Astrocyte (in vitro differentiated cells and primary cell): Measurements from ENCODE around the gene NOP58. TPM values are rescaled to one million over a fixed set of nuclear protein-coding genes. Genes with fewer than 3 reads are reported as not detected.

Experiments
- DNase-seq: peaks from one replicate; pipeline ENCODE4 v3.0.0-alpha.2; 2010; ENCODE audit warnings: low read depth
- FAIRE-seq: peaks from 2 replicates; lab custom pipeline; 2011; peaks lifted over from hg19 to GRCh38; lab: Jason Lieb, UNC
- H2AFZ ChIP-seq: 2 replicates; pipeline ENCODE4 v1.6.0; 2012; ENCODE audit warnings: low read depth, low read length, inconsistent platforms
- H3K27ac ChIP-seq: 2 replicates; pipeline ENCODE4 v1.5.1; 2011; ENCODE audit warnings: low read depth, low read length, inconsistent platforms
- H3K27me3 ChIP-seq: 2 replicates; pipeline ENCODE4 v1.6.0; 2011; ENCODE audit warnings: low read length, inconsistent platforms; ENCODE audit not compliant: insufficient read depth
- H3K36me3 ChIP-seq: 2 replicates; pipeline ENCODE4 v1.5.1; 2011; ENCODE audit warnings: low read length, inconsistent platforms; ENCODE audit not compliant: insufficient read depth
- H3K4me1 ChIP-seq: 2 replicates; pipeline ENCODE4 v1.5.1; 2011; ENCODE audit warnings: low read length, inconsistent platforms; ENCODE audit not compliant: insufficient read depth
- H3K4me2 ChIP-seq: 2 replicates; pipeline ENCODE4 v1.6.0; 2012; ENCODE audit warnings: low read length, inconsistent platforms
- H3K4me3 ChIP-seq: 2 replicates; pipeline ENCODE4 v1.5.1; 2011; ENCODE audit warnings: low read depth, mild to moderate bottlenecking, low read length, inconsistent platforms; ENCODE audit not compliant: insufficient read depth
- H3K79me2 ChIP-seq: 2 replicates; pipeline ENCODE4 v1.6.0; 2012; ENCODE audit warnings: mild to moderate bottlenecking, low read length, inconsistent platforms; ENCODE audit not compliant: insufficient read depth
- H3K9ac ChIP-seq: 2 replicates; pipeline ENCODE4 v1.6.0; 2012; ENCODE audit warnings: mild to moderate bottlenecking, low read length, inconsistent platforms
- H3K9me3 ChIP-seq: 2 replicates; pipeline ENCODE4 v1.5.1; 2012; ENCODE audit warnings: low read depth, mild to moderate bottlenecking, low read length, inconsistent platforms; ENCODE audit not compliant: insufficient read depth
- H4K20me1 ChIP-seq: 2 replicates; pipeline ENCODE4 v1.6.0; 2012; ENCODE audit warnings: low read length, inconsistent platforms; ENCODE audit not compliant: insufficient read depth
- H3K27ac Mint-ChIP-seq: one replicate; pipeline ENCODE4 v1.8.0; 2021; ENCODE audit warnings: mild to moderate bottlenecking, mixed read lengths; ENCODE audit not compliant: unreplicated experiment
- H3K27me3 Mint-ChIP-seq: one replicate; pipeline ENCODE4 v1.8.0; 2021; ENCODE audit warnings: low read depth, mixed read lengths; ENCODE audit not compliant: unreplicated experiment
- H3K36me3 Mint-ChIP-seq: one replicate; pipeline ENCODE4 v1.8.0; 2021; ENCODE audit warnings: low read depth, mixed read lengths; ENCODE audit not compliant: unreplicated experiment
- H3K4me1 Mint-ChIP-seq: one replicate; pipeline ENCODE4 v1.8.0; 2021; ENCODE audit warnings: low read depth, mixed read lengths; ENCODE audit not compliant: unreplicated experiment
- H3K4me3 Mint-ChIP-seq: one replicate; pipeline ENCODE4 v1.8.0; 2021; ENCODE audit warnings: mild to moderate bottlenecking, moderate library complexity, mixed read lengths; ENCODE audit not compliant: unreplicated experiment
- H3K9me3 Mint-ChIP-seq: one replicate; pipeline ENCODE4 v1.8.0; 2021; ENCODE audit warnings: mild to moderate bottlenecking, mixed read lengths; ENCODE audit not compliant: unreplicated experiment
- CTCF ChIP-seq: IDR thresholded peaks from 2 replicates; pipeline ENCODE4 v1.5.1; 2011; ENCODE audit warnings: low read depth, mild to moderate bottlenecking, inconsistent platforms, low read length, moderate library complexity; ENCODE audit not compliant: insufficient read depth
- EZH2 ChIP-seq: IDR thresholded peaks from 2 replicates; pipeline ENCODE4 v1.6.1; 2012; ENCODE audit warnings: mild to moderate bottlenecking, low read length, inconsistent platforms; ENCODE audit not compliant: insufficient read depth
- total RNA-seq: library from RNA; stranded (reverse); gene quantifications from 2 replicates; pipeline ENCODE4 v1.2.1, GENCODE V29; 2021

Gene NOP58
- total RNA-seq, 1 donor from 2014 or later, result 64.1 TPM

GRCh38 chr2:202249521-202250253, 15.9 kb upstream of the NOP58 start:
- no peaks in the 10 kb centered on the region for H3K36me3 ChIP-seq
- no peak overlapping the region for H3K4me3 Mint-ChIP-seq
- no peaks in the 10 kb centered on the region for H3K9me3 Mint-ChIP-seq
- H3K27ac Mint-ChIP-seq, result no peak overlapping the region
- H3K9ac ChIP-seq, result no peak overlapping the region
- peaks cover 5% of the 10 kb centered on the region for H3K9me3 ChIP-seq
- peak; percentile 40 for DNase-seq
- H3K4me3 ChIP-seq, result no peak overlapping the region
- H3K4me1 ChIP-seq, result peaks cover 2% of the 10 kb centered on the region
- H2AFZ ChIP-seq, result peak overlapping the region; percentile 9
- peaks cover 3% of the 10 kb centered on the region for H3K27me3 Mint-ChIP-seq
- H3K36me3 Mint-ChIP-seq, result no peaks in the 10 kb centered on the region
- no peaks in the 10 kb centered on the region for H3K79me2 ChIP-seq
- no peaks in the 10 kb centered on the region for H3K27me3 ChIP-seq
- no peak overlapping the region for H3K27ac ChIP-seq
- no peaks in the 10 kb centered on the region for H4K20me1 ChIP-seq
- TF ChIP-seq EZH2, result no peak
- no peak for TF ChIP-seq CTCF
- FAIRE-seq, result no peak
- H3K4me1 Mint-ChIP-seq, result no peaks in the 10 kb centered on the region
- H3K4me2 ChIP-seq, result peak overlapping the region; percentile 7

- peaks cover 2% of the 10 kb centered on the region for H3K4me1 ChIP-seq
- no peaks in the 10 kb centered on the region for H3K36me3 ChIP-seq
- TF ChIP-seq EZH2 (no peak), CTCF (no peak)
- H3K27me3 ChIP-seq, result no peaks in the 10 kb centered on the region
- H3K27ac Mint-ChIP-seq, result no peak overlapping the region
- H3K4me3 ChIP-seq, result no peak overlapping the region
- H3K79me2 ChIP-seq, result no peaks in the 10 kb centered on the region
- H3K4me1 Mint-ChIP-seq, result no peaks in the 10 kb centered on the region
- H3K9me3 ChIP-seq, result peaks cover 5% of the 10 kb centered on the region
- FAIRE-seq (no peak), DNase-seq (no peak)
- H3K27me3 Mint-ChIP-seq, result peaks cover 3% of the 10 kb centered on the region
- no peaks in the 10 kb centered on the region for H3K36me3 Mint-ChIP-seq
- H3K9ac ChIP-seq, result no peak overlapping the region
- H2AFZ ChIP-seq, result no peak overlapping the region
- no peak overlapping the region for H3K4me2 ChIP-seq
- no peak overlapping the region for H3K27ac ChIP-seq
- no peak overlapping the region for H3K4me3 Mint-ChIP-seq
- no peaks in the 10 kb centered on the region for H4K20me1 ChIP-seq
- no peaks in the 10 kb centered on the region for H3K9me3 Mint-ChIP-seq
Measured at GRCh38 chr2:202251494-202251893, 14.1 kb upstream of the NOP58 start.

GRCh38 chr2:202261531-202261930, 4.0 kb upstream of the NOP58 start:
- Histone ChIP-seq H3K27ac (no peak overlapping the region), H3K4me1 (no peaks in the 10 kb centered on the region), H3K36me3 (no peaks in the 10 kb centered on the region), H2AFZ (no peak overlapping the region), H3K9me3 (no peaks in the 10 kb centered on the region), H4K20me1 (peaks cover 9% of the 10 kb centered on the region), H3K79me2 (peaks cover 11% of the 10 kb centered on the region), H3K4me2 (no peak overlapping the region), H3K9ac (no peak overlapping the region), H3K4me3 (no peak overlapping the region), H3K27me3 (no peaks in the 10 kb centered on the region)
- H3K27me3 Mint-ChIP-seq, result no peaks in the 10 kb centered on the region
- no peaks in the 10 kb centered on the region for H3K9me3 Mint-ChIP-seq
- H3K4me1 Mint-ChIP-seq, result no peaks in the 10 kb centered on the region
- H3K36me3 Mint-ChIP-seq, result no peaks in the 10 kb centered on the region
- no peak overlapping the region for H3K27ac Mint-ChIP-seq
- TF ChIP-seq EZH2 (no peak), CTCF (no peak)
- H3K4me3 Mint-ChIP-seq, result no peak overlapping the region
- FAIRE-seq (no peak), DNase-seq (peak; percentile 25)
